IMR-90 (cell line): Measurements from ENCODE around the gene SPTB.

Source experiments
- BHLHE40 ChIP-seq: fragments of 150-350 bp; IDR thresholded peaks from 2 replicates; pipeline ENCODE4 v1.6.1; 2016; ENCODE audit warnings: mild to moderate bottlenecking, low read depth, low read length
- CEBPB ChIP-seq: IDR thresholded peaks from 2 replicates; pipeline ENCODE4 v1.6.1; 2012; ENCODE audit warnings: low read depth, low read length, improper control_type of control experiment
- CHD1 ChIP-seq: IDR thresholded peaks from 2 replicates; pipeline ENCODE4 v1.6.1; 2012; ENCODE audit warnings: low read depth, low read length, improper control_type of control experiment
- CTCF ChIP-seq: conservative IDR thresholded peaks from 2 replicates; pipeline ENCODE4 v1.5.1; 2012; ENCODE audit warnings: mild to moderate bottlenecking, low read depth, low read length, improper control_type of control experiment
- FOS ChIP-seq: fragments of 150-350 bp; IDR thresholded peaks from 2 replicates; pipeline ENCODE4 v1.6.1; 2016; ENCODE audit warnings: low read depth, low read length
- MXI1 ChIP-seq: IDR thresholded peaks from 2 replicates; pipeline ENCODE4 v1.6.1; 2012; ENCODE audit warnings: low read depth, mild to moderate bottlenecking, low read length, moderate library complexity, borderline replicate concordance
- NFE2L2 ChIP-seq: fragments of 150-350 bp; IDR thresholded peaks from 2 replicates; pipeline ENCODE4 v1.6.1; 2016; ENCODE audit warnings: low read depth, mild to moderate bottlenecking, low read length
- POLR2A ChIP-seq: IDR thresholded peaks from 2 replicates; pipeline ENCODE4 v1.6.1; 2012; ENCODE audit warnings: mild to moderate bottlenecking, low read depth, low read length
- RAD21 ChIP-seq: IDR thresholded peaks from 2 replicates; pipeline ENCODE4 v1.6.1; 2012; ENCODE audit warnings: low read length, improper control_type of control experiment
- RCOR1 ChIP-seq: IDR thresholded peaks from 2 replicates; pipeline ENCODE4 v1.6.1; 2012; ENCODE audit warnings: mild to moderate bottlenecking, low read length, improper control_type of control experiment; ENCODE audit not compliant: insufficient replicate concordance
- RFX5 ChIP-seq: IDR thresholded peaks from 2 replicates; pipeline ENCODE4 v1.8.0; 2012; ENCODE audit warnings: low read depth, mild to moderate bottlenecking, low read length, moderate library complexity
- SMC3 ChIP-seq: fragments of 150-350 bp; IDR thresholded peaks from 2 replicates; pipeline ENCODE4 v1.6.1; 2016; ENCODE audit warnings: low read depth, mild to moderate bottlenecking, antibody characterized with exemption, low read length, moderate library complexity
- USF2 ChIP-seq: fragments of 150-350 bp; IDR thresholded peaks from 2 replicates; pipeline ENCODE4 v1.6.1; 2017; ENCODE audit warnings: mild to moderate bottlenecking, antibody characterized with exemption, low read length, low read depth
- TF ChIP-seq, protein P1 (sequence below): fragments of 150-350 bp; IDR thresholded peaks from 2 replicates; pipeline ENCODE4 v1.6.1; 2016; ENCODE audit warnings: low read depth, mild to moderate bottlenecking, low read length, moderate library complexity, borderline replicate concordance

GRCh38 chr14:64698903-64699302, 180.8 kb downstream of the SPTB start:
- TF ChIP-seq POLR2A (no peak), CTCF (no peak), RFX5 (no peak), CEBPB (no peak), RAD21 (no peak), FOS (no peak), USF2 (no peak), SMC3 (no peak), CHD1 (no peak), BHLHE40 (no peak), MXI1 (no peak), RCOR1 (no peak), NFE2L2 (no peak)
- TF ChIP-seq, protein P1, sequence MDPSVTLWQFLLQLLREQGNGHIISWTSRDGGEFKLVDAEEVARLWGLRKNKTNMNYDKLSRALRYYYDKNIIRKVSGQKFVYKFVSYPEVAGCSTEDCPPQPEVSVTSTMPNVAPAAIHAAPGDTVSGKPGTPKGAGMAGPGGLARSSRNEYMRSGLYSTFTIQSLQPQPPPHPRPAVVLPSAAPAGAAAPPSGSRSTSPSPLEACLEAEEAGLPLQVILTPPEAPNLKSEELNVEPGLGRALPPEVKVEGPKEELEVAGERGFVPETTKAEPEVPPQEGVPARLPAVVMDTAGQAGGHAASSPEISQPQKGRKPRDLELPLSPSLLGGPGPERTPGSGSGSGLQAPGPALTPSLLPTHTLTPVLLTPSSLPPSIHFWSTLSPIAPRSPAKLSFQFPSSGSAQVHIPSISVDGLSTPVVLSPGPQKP: no peak
